HEK293 (cell line): ENCODE measurements around the gene DCLK1.

Source experiments
- CTCF ChIP-seq: fragments of 450-650 bp; formaldehyde crosslinking; IDR thresholded peaks from 2 replicates; pipeline ENCODE4 v1.5.1; 2016; ENCODE audit warnings: missing biosample characterization, missing genetic modification characterization
- ELK4 ChIP-seq: IDR thresholded peaks from 2 replicates; pipeline ENCODE4 v1.6.1; 2011; ENCODE audit warnings: mild to moderate bottlenecking, low read depth, low read length, borderline replicate concordance
- GLI2 ChIP-seq: fragments of 450-650 bp; formaldehyde crosslinking; IDR thresholded peaks from 2 replicates; pipeline ENCODE4; 2017; ENCODE audit warnings: missing biosample characterization, missing genetic modification characterization, low read depth, borderline replicate concordance
- MZF1 ChIP-seq: fragments of 450-650 bp; formaldehyde crosslinking; IDR thresholded peaks from 2 replicates; pipeline ENCODE4 v1.5.1; 2017; ENCODE audit warnings: missing biosample characterization, missing genetic modification characterization, borderline replicate concordance
- YY1 ChIP-seq: fragments of 450-650 bp; formaldehyde crosslinking; IDR thresholded peaks from 2 replicates; pipeline ENCODE4 v1.5.1; 2018; ENCODE audit warnings: missing biosample characterization, missing genetic modification characterization
- ZNF202 ChIP-seq: fragments of 450-650 bp; formaldehyde crosslinking; IDR thresholded peaks from 2 replicates; pipeline ENCODE4 v1.5.1; 2016; ENCODE audit warnings: missing biosample characterization, missing genetic modification characterization, borderline replicate concordance
- ZNF274 ChIP-seq, 2 experiments: fragments of 200-500 bp in 1 of 2; fragments of 450-650 bp in 1 of 2; sonication (Bioruptor generic) in 1 of 2; formaldehyde crosslinking in 1 of 2; IDR thresholded peaks; 2 replicates each; pipeline versions ENCODE4 v1.5.1 to v1.6.1; 2014 to 2016; ENCODE audit warnings: borderline replicate concordance in 1 of 2, inconsistent platforms in 1 of 2, low read length in 1 of 2, missing biosample characterization in 1 of 2, missing genetic modification characterization in 1 of 2
- ZNF37A ChIP-seq: fragments of 450-650 bp; IDR thresholded peaks from 2 replicates; pipeline ENCODE4 v1.5.1; 2018; ENCODE audit warnings: missing biosample characterization, missing genetic modification characterization
- ZNF558 ChIP-seq: fragments of 450-650 bp; formaldehyde crosslinking; IDR thresholded peaks from 2 replicates; pipeline ENCODE4 v1.5.1; 2016; ENCODE audit warnings: missing biosample characterization, missing genetic modification characterization
- ZNF624 ChIP-seq: fragments of 450-650 bp; formaldehyde crosslinking; IDR thresholded peaks from 2 replicates; pipeline ENCODE4 v1.5.1; 2017; ENCODE audit warnings: missing biosample characterization, missing genetic modification characterization
- ZNF704 ChIP-seq: fragments of 450-650 bp; formaldehyde crosslinking; IDR thresholded peaks from 2 replicates; pipeline ENCODE4 v1.5.1; 2016; ENCODE audit warnings: missing biosample characterization, missing genetic modification characterization
- ZNF777 ChIP-seq: fragments of 450-650 bp; formaldehyde crosslinking; IDR thresholded peaks from 2 replicates; pipeline ENCODE4 v1.5.1; 2017; ENCODE audit warnings: missing biosample characterization, missing genetic modification characterization, borderline replicate concordance
- TF ChIP-seq, protein P1 (sequence below): fragments of 450-650 bp; formaldehyde crosslinking; IDR thresholded peaks from 2 replicates; pipeline ENCODE4 v1.5.1; 2016; ENCODE audit warnings: missing biosample characterization, missing genetic modification characterization
- TF ChIP-seq, protein P2 (sequence below): fragments of 450-650 bp; formaldehyde crosslinking; IDR thresholded peaks from 2 replicates; pipeline ENCODE4 v1.5.1; 2016; ENCODE audit warnings: missing biosample characterization, missing genetic modification characterization

DNA sequence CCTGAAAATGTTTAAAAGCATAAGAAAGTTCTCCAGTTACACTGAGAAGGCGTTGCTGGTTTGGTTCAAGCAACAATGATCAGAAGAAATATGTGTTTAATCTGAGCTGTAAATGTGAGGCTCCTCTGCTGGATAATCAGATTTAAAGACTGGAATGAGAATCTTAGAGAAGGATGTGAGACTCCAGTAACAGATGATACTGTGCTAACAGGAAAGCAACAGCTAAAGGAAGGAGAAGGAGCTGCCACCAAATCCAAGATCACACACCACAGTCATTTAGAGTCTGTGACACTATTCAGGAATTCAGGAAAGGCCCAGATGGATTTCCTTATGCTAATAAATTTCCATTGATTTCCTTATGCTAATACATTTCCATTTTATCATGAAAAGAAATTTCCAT is 16.9 kb downstream of the DCLK1 start:
- TF ChIP-seq ZNF558 (tag by site-specific recombination) (no peak), ZNF37A (tag by site-specific recombination) (no peak), CTCF (tag by site-specific recombination) (no peak), ZNF704 (tag by site-specific recombination) (no peak), ZNF274 (IDR thresholded peaks at IDR 0.05; ENCODE audit: low read length) (no peak), ZNF274 (tag by site-specific recombination; IDR thresholded peaks at IDR 0.05; ENCODE audit: borderline replicate concordance) (no peak), ELK4 (no peak), YY1 (tag by site-specific recombination) (no peak), GLI2 (no peak), MZF1 (tag by site-specific recombination) (no peak), ZNF777 (tag by site-specific recombination) (no peak), ZNF202 (no peak), ZNF624 (tag by site-specific recombination) (no peak)
- TF ChIP-seq, protein P1, sequence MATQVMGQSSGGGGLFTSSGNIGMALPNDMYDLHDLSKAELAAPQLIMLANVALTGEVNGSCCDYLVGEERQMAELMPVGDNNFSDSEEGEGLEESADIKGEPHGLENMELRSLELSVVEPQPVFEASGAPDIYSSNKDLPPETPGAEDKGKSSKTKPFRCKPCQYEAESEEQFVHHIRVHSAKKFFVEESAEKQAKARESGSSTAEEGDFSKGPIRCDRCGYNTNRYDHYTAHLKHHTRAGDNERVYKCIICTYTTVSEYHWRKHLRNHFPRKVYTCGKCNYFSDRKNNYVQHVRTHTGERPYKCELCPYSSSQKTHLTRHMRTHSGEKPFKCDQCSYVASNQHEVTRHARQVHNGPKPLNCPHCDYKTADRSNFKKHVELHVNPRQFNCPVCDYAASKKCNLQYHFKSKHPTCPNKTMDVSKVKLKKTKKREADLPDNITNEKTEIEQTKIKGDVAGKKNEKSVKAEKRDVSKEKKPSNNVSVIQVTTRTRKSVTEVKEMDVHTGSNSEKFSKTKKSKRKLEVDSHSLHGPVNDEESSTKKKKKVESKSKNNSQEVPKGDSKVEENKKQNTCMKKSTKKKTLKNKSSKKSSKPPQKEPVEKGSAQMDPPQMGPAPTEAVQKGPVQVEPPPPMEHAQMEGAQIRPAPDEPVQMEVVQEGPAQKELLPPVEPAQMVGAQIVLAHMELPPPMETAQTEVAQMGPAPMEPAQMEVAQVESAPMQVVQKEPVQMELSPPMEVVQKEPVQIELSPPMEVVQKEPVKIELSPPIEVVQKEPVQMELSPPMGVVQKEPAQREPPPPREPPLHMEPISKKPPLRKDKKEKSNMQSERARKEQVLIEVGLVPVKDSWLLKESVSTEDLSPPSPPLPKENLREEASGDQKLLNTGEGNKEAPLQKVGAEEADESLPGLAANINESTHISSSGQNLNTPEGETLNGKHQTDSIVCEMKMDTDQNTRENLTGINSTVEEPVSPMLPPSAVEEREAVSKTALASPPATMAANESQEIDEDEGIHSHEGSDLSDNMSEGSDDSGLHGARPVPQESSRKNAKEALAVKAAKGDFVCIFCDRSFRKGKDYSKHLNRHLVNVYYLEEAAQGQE (tag by site-specific recombination) = no peak
- TF ChIP-seq, protein P2, sequence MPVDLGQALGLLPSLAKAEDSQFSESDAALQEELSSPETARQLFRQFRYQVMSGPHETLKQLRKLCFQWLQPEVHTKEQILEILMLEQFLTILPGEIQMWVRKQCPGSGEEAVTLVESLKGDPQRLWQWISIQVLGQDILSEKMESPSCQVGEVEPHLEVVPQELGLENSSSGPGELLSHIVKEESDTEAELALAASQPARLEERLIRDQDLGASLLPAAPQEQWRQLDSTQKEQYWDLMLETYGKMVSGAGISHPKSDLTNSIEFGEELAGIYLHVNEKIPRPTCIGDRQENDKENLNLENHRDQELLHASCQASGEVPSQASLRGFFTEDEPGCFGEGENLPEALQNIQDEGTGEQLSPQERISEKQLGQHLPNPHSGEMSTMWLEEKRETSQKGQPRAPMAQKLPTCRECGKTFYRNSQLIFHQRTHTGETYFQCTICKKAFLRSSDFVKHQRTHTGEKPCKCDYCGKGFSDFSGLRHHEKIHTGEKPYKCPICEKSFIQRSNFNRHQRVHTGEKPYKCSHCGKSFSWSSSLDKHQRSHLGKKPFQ = no peak
